Loucy (cell line): ENCODE measurements around the gene PEBP1.

Source experiments
- CTCF ChIP-seq: fragments of 200-600 bp; sonication (generic); conservative IDR thresholded peaks from 2 replicates; pipeline ENCODE4 v1.5.1; 2014; ENCODE audit warnings: mild to moderate bottlenecking, antibody characterized with exemption, low read length
- EZH2phosphoT487 ChIP-seq: fragments of 200-600 bp; IDR thresholded peaks from 2 replicates; pipeline ENCODE4 v1.6.1; 2018; ENCODE audit warnings: antibody characterized with exemption, mild to moderate bottlenecking, moderate library complexity, borderline replicate concordance

GRCh38 chr12:118103601-118104382 is 32.1 kb upstream of the PEBP1 start, which contains the start of gene VSIG10:
- no peak for TF ChIP-seq CTCF
- TF ChIP-seq EZH2phosphoT487 = no peak
